Activated B cell treated with CpG ODN at 0.5 μM for 24 hours (primary cell): ENCODE measurements around the gene TBC1D3B. TPM values are rescaled to one million over a fixed set of nuclear protein-coding genes. Genes with fewer than 3 reads are reported as not detected.

ENCODE experiments used
- ATAC-seq: fragments of 200-7000 bp; cut with Tn5 transposase; one replicate; pipeline ENCODE4 v1.10.0; 2021; ENCODE audit warnings: low read depth, mild to moderate bottlenecking, moderate library complexity
- CTCF ChIA-PET: fragments of 350-600 bp; sonication (Branson Sonifier 250); formaldehyde crosslinking; loops from one replicate; lab custom pipeline; 2021; ENCODE audit warnings: antibody characterized with exemption; lab: Charles Lee
- POLR2A ChIA-PET: fragments of 350-600 bp; sonication (Branson Sonifier 250); formaldehyde crosslinking; loops from one replicate; lab custom pipeline; 2021; ENCODE audit warnings: antibody characterized with exemption; lab: Charles Lee
- DNase-seq: peaks from one replicate; pipeline ENCODE4 v3.0.0; 2022
- H3K27ac Mint-ChIP-seq: one replicate; pipeline ENCODE4 v1.8.0; 2020; ENCODE audit warnings: mixed read lengths
- H3K27me3 Mint-ChIP-seq: one replicate; pipeline ENCODE4 v1.8.0; 2021; ENCODE audit warnings: mixed read lengths
- H3K36me3 Mint-ChIP-seq: one replicate; pipeline ENCODE4 v1.8.0; 2021; ENCODE audit warnings: low read depth, mixed read lengths
- H3K4me1 Mint-ChIP-seq: one replicate; pipeline ENCODE4 v1.8.0; 2021; ENCODE audit warnings: mixed read lengths
- H3K4me3 Mint-ChIP-seq: one replicate; pipeline ENCODE4 v1.8.0; 2020; ENCODE audit warnings: mild to moderate bottlenecking, mixed read lengths
- H3K9me3 Mint-ChIP-seq: one replicate; pipeline ENCODE4 v1.8.0; 2020; ENCODE audit warnings: mixed read lengths
- intact Hi-C: fragments of 100-400 bp; cut with micrococcal nuclease; formaldehyde crosslinking; loops from one replicate; pipeline ENCODE4 v1.15.1; 2024
- total RNA-seq: library from RNA; stranded (reverse); gene quantifications from 2 replicates; pipeline ENCODE4 v1.2.3, GENCODE V29; 2022
- TF ChIP-seq, protein P1 (sequence below): fragments of 200-600 bp; IDR thresholded peaks from one replicate; pipeline ENCODE4 v1.8.0; 2022; ENCODE audit warnings: antibody characterized with exemption, mild to moderate bottlenecking

TBC1D3B gene
- total RNA-seq, 1 donor from 2014 or later = 12.8 TPM

DNA sequence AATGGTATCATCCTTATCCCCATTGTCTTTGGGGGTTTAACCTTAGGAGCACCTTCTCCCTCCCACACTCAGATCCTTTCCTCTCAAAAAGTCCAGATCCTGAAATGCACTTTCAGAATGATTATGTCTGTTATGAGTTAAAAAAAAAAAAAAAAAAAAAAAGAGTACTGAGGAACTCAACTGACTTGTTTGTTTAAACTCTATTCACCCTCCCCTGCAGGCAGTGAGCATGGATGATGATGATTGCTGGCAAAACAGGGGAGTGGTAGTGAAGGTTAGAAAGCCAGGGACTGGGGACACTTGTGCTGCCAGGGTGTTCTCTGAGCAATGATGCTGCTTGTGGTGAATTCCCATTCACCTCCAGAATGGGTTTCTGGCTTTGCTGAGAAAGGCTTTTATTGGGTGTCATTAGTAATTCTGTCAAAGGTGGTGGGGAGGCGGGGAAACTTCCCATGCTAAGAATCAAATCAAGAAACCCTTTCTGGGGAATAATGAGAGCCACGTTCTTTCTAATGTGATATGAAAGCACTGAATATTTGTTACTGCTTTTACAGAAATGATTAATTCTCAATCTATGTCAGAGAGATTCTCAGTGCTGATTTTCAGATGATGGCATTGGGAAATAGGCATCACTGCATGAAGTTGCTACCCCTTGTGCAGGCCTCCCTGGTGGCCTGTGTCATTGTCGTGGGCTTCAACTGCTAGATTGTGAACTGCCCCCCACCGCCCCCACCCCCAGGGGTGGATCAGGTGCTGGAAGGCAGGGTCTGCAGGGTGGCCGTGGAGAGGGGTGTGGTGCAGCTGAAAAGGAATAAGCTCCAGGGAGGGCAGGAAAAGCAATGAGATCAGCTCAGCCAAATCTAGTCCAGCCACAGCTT, 58.7 kb downstream of the TBC1D3B start:
- Mint-ChIP-seq H3K4me1 (peaks cover 25% of the 10 kb centered on the region), H3K4me3 (no peak overlapping the region)

More for the DNA sequence above, 58.7 kb downstream of the TBC1D3B start:
- ChIA-PET POLR2A (interaction anchor here (1.0 to 1.9 kb wide), 3 partner anchors 10 to 15 kb away, joined by 3 to 10 read pairs (median 3); no protein-coding TSS in a partner anchor), CTCF (interaction anchor here (0.5 to 1.7 kb wide), 4 partner anchors 29 to 136 kb away, joined by 3 to 6 read pairs (median 3); no protein-coding TSS in a partner anchor)
- H3K9me3 Mint-ChIP-seq = peaks cover 9% of the 10 kb centered on the region
- peaks cover 12% of the 10 kb centered on the region for H3K27me3 Mint-ChIP-seq
- intact Hi-C loops = loop anchor here (1.0 kb wide), 2 partner anchors 10 to 13 kb away; no protein-coding TSS in a partner anchor
- DNase-seq (no peak), ATAC-seq (no peak)
- no peak overlapping the region for H3K27ac Mint-ChIP-seq
- TF ChIP-seq, protein P1, sequence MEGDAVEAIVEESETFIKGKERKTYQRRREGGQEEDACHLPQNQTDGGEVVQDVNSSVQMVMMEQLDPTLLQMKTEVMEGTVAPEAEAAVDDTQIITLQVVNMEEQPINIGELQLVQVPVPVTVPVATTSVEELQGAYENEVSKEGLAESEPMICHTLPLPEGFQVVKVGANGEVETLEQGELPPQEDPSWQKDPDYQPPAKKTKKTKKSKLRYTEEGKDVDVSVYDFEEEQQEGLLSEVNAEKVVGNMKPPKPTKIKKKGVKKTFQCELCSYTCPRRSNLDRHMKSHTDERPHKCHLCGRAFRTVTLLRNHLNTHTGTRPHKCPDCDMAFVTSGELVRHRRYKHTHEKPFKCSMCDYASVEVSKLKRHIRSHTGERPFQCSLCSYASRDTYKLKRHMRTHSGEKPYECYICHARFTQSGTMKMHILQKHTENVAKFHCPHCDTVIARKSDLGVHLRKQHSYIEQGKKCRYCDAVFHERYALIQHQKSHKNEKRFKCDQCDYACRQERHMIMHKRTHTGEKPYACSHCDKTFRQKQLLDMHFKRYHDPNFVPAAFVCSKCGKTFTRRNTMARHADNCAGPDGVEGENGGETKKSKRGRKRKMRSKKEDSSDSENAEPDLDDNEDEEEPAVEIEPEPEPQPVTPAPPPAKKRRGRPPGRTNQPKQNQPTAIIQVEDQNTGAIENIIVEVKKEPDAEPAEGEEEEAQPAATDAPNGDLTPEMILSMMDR = no peak
- no peaks in the 10 kb centered on the region for H3K36me3 Mint-ChIP-seq

Other genes with a start within 250 kb of the TBC1D3B start
- not detected in 2 replicates for gene RDM1, start 245.9 kb downstream of the TBC1D3B start, total RNA-seq
- not detected in 2 replicates for gene LYZL6, start 232.9 kb downstream of the TBC1D3B start, total RNA-seq
- not detected in 2 replicates for gene CCL16, start 195.1 kb downstream of the TBC1D3B start, total RNA-seq
- gene CCL14, start 189.9 kb downstream of the TBC1D3B start, total RNA-seq = not detected in 2 replicates
- not detected in 2 replicates for gene CCL15, start 175.1 kb downstream of the TBC1D3B start, total RNA-seq
- gene CCL23, start 158.7 kb downstream of the TBC1D3B start, total RNA-seq = not detected in 2 replicates
- gene CCL18, start 112.4 kb downstream of the TBC1D3B start, total RNA-seq = not detected in 2 replicates
- gene CCL3, start 86.5 kb downstream of the TBC1D3B start, total RNA-seq = 74.4 and 74.5 TPM in 2 replicates
- 68.8 and 82.1 TPM in 2 replicates for gene CCL4, start 72.8 kb downstream of the TBC1D3B start, total RNA-seq
- gene CCL3L1, start 20.1 kb upstream of the TBC1D3B start, total RNA-seq = 7.3 and 9.5 TPM in 2 replicates
- gene CCL4L2, start 34.4 kb upstream of the TBC1D3B start, total RNA-seq = 16.3 and 18.7 TPM in 2 replicates
- gene TBC1D3I, start 87.9 kb upstream of the TBC1D3B start, total RNA-seq = 1.5 and 4.4 TPM in 2 replicates
- not detected in 2 replicates for gene TBC1D3G, start 147.2 kb upstream of the TBC1D3B start, total RNA-seq
- gene TBC1D3H, start 211.8 kb upstream of the TBC1D3B start, total RNA-seq = not detected in 2 replicates